ENCODE measurements around the gene MCF2L.
"Not testable (repeated sequence)": the region's sequence is repeated elsewhere in the genome, so short reads cannot be mapped to it uniquely, and the experiment has no call there.

The MCF2L gene

DNA sequence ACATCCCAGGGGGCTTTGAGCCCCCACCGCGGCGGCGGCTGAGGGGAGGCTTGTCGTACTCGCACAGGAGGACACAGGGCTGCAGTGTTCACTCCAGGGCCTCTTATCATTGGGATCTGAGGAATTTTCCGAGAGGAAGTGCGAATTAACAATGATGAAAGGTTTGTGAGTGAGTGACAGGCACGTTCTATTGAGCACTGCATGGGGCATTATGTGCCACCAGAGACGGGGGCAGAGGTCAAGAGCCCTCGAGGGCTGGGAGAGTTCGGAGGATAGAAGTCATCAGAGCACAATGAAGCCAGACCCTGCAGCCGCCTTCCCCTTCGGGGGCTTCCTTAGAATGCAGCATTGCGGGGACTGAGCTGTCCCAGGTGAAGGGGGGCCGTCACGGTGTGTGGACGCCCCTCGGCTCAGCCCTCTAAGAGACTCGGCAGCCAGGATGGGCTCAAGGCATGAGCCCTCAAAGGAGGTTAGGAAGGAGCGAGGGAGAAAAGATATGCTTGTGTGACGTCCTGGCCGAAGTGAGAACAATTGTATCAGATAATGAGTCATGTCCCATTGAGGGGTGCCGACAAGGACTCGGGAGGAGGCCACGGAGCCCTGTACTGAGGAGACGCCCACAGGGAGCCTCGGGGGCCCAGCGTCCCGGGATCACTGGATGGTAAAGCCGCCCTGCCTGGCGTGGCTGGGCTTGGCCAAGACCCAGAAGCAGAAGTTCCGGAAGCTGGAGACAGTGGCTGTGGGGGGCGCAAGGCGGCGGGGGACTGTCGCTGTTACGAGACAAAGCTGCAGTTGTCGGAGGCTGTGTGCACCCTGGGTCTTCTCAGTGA, 53.9 kb downstream of the MCF2L start:
- no peak for DNase-seq
- in situ Hi-C loops (cut with MboI; ENCODE audit: low pct_unique_long_range_greater_than_20kb, low sequenced_read_pairs), result no loop called here

GRCh38 chr13:113023694-113024430, 54.8 kb downstream of the MCF2L start:
- no peak for DNase-seq
- in situ Hi-C loops (cut with MboI; ENCODE audit: low pct_unique_long_range_greater_than_20kb, low sequenced_read_pairs), result no loop called here

GRCh38 chr13:113024466-113024865, 55.5 kb downstream of the MCF2L start:
- in situ Hi-C loops (cut with MboI; ENCODE audit: low pct_unique_long_range_greater_than_20kb, low sequenced_read_pairs), result no loop called here
- no peak for DNase-seq

- DNase-seq, result no peak
- in situ Hi-C loops (cut with MboI; ENCODE audit: low pct_unique_long_range_greater_than_20kb, low sequenced_read_pairs), result no loop called here
Observed at GRCh38 chr13:113026391-113026910, 57.4 kb downstream of the MCF2L start.

GRCh38 chr13:113027095-113027494, 58.1 kb downstream of the MCF2L start:
- in situ Hi-C loops (cut with MboI; ENCODE audit: low pct_unique_long_range_greater_than_20kb, low sequenced_read_pairs), result no loop called here
- DNase-seq, result no peak

DNA sequence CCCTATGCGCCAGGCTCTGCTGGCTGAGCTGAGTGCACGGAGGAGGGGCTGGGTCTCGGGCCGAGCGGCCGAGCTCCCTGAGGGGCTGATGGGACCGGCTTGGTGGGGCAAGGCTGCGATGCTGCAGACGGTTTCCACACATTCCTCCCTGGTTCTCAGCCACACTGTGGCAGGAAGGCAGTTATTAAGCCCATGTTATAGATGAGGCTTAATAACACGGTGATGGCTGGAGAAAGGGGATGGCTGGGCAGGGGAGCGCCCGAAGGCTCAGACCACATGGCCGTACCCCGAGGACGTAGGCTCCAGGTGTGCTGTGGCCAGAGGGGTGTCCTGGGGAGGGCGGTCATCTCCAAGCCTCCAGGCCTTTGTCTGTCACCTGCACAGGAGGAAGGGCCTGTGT, 58.6 kb downstream of the MCF2L start:
- DNase-seq, result no peak
- in situ Hi-C loops (cut with MboI; ENCODE audit: low pct_unique_long_range_greater_than_20kb, low sequenced_read_pairs), result no loop called here

DNA sequence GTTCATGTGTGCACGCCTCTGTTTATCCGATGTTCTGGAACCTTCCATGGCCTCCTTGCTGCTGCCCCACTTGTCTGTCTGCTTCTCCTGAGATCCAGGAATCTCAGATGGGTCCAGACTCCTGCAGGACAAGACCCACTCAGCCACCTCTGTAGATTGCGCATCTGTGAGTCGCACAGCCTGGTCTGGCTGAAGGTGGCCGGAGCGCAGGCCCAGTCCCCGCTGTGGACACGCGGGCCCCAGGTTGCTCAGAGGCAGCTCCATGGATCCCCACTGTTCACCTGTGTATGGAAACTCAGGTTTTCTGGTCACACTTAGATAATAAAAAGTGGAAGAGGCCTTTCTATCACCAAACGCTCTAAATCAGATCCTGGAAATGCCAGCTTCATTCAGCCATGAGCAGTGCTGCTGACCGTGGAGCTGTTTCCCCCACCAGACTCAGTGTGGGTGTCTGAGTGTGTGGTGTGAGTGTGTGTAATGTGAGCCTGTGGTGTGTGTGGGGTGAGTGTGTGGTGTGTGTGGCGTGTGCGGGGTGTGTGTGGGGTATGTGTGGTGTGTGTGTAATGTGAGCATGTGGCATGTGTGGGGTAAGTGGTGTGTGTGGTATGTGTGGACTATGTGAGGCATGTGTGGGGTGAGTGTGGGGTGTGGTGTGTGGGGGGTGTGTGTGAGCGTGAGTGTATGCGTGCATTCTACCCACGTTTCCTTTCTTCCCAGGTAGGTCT, 59.5 kb downstream of the MCF2L start:
- DNase-seq, result no peak
- in situ Hi-C loops (cut with MboI; ENCODE audit: low pct_unique_long_range_greater_than_20kb, low sequenced_read_pairs), result no loop called here

- DNase-seq, result no peak
- in situ Hi-C loops (cut with MboI; ENCODE audit: low pct_unique_long_range_greater_than_20kb, low sequenced_read_pairs), result no loop called here
Observed at GRCh38 chr13:113029061-113029445, 60.0 kb downstream of the MCF2L start.

- in situ Hi-C loops (cut with MboI; ENCODE audit: low pct_unique_long_range_greater_than_20kb, low sequenced_read_pairs), result no loop called here
- peak; percentile 45 for DNase-seq
Observed at GRCh38 chr13:113029487-113030258, 60.7 kb downstream of the MCF2L start.

DNA sequence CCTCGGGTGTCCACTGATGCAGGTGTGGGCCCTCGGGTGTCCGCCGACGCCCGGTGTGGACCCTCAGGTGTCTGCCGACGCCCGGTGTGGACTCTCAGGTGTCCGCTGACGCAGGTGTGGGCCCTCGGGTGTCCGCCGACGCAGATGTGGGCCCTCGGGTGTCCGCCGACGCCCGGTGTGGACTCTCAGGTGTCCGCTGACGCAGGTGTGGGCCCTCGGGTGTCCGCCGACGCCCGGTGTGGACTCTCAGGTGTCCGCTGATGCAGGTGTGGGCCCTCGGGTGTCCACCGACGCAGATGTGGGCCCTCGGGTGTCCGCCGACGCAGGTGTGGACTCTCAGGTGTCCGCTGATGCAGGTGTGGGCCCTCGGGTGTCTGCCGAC, 61.2 kb downstream of the MCF2L start:
- in situ Hi-C loops (cut with MboI; ENCODE audit: low pct_unique_long_range_greater_than_20kb, low sequenced_read_pairs); DNase-seq: not testable (repeated sequence)

GRCh38 chr13:113031465-113031864, 62.5 kb downstream of the MCF2L start:
- DNase-seq, result no peak
- in situ Hi-C loops (cut with MboI; ENCODE audit: low pct_unique_long_range_greater_than_20kb, low sequenced_read_pairs), result no loop called here

- no peak for DNase-seq
- in situ Hi-C loops (cut with MboI; ENCODE audit: low pct_unique_long_range_greater_than_20kb, low sequenced_read_pairs), result no loop called here
Observed at GRCh38 chr13:113032291-113032690, 63.3 kb downstream of the MCF2L start.

- in situ Hi-C loops (cut with MboI; ENCODE audit: low pct_unique_long_range_greater_than_20kb, low sequenced_read_pairs), result no loop called here
- DNase-seq, result no peak
Observed at GRCh38 chr13:113033054-113033850, 64.2 kb downstream of the MCF2L start.

GRCh38 chr13:113034451-113035212, 65.6 kb downstream of the MCF2L start:
- in situ Hi-C loops (cut with MboI; ENCODE audit: low pct_unique_long_range_greater_than_20kb, low sequenced_read_pairs), result no loop called here

GRCh38 chr13:113035213-113035800, 66.3 kb downstream of the MCF2L start:
- DNase-seq, result no peak
- in situ Hi-C loops (cut with MboI; ENCODE audit: low pct_unique_long_range_greater_than_20kb, low sequenced_read_pairs), result no loop called here

More at GRCh38 chr13:113034451-113035212, 65.6 kb downstream of the MCF2L start:
- DNase-seq, result peak; percentile 41

GRCh38 chr13:113036401-113036800, 67.4 kb downstream of the MCF2L start:
- DNase-seq, result no peak
- in situ Hi-C loops (cut with MboI; ENCODE audit: low pct_unique_long_range_greater_than_20kb, low sequenced_read_pairs), result no loop called here

DNA sequence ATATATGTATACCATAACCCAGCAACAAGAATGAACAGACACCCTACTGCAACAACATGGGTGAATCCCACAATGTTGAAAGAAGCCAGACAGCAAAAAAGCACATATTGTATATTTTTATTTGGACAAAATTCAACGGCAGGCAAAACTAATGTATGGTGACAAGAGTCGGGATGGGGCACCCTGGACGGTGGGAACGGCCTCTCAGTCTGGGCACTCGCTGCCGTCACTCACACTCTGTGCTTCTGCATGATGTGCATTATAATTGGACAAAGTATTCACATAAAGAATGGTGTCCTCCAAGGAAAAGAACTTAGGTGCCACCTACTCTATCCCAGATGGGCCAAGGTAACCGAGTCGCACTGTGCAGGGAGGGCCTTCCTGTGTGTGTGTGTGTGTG, 71.0 kb downstream of the MCF2L start:
- DNase-seq, result no peak
- in situ Hi-C loops (cut with MboI; ENCODE audit: low pct_unique_long_range_greater_than_20kb, low sequenced_read_pairs), result no loop called here
